ENCODE measurements around the gene NLRC3.

The NLRC3 gene

GRCh38 chr16:3608069-3608468 lies 30.9 kb upstream of the NLRC3 start:
- Histone ChIP-seq H3K18ac (ENCODE audit: low read length) (no peak overlapping the region), H3K4me2 (ENCODE audit: low read length) (no peak overlapping the region), H3K4me3 (ENCODE audit: low read length) (no peak overlapping the region), H3K79me2 (ENCODE audit: control insufficient read depth, insufficient read depth, low read length) (peaks cover 9% of the 10 kb centered on the region), H4K5ac (ENCODE audit: low read length) (no peak overlapping the region), H3K56ac (ENCODE audit: low read length) (no peak overlapping the region), H2BK5ac (ENCODE audit: low read length) (no peak overlapping the region), H2AK5ac (ENCODE audit: low read length) (no peak overlapping the region), H3K27me3 (ENCODE audit: insufficient read depth, low read length, poor library complexity) (no peaks in the 10 kb centered on the region), H2BK120ac (ENCODE audit: low read depth, low read length) (no peak overlapping the region), H3K4me1 (ENCODE audit: control insufficient read depth, low read depth, low read length) (no peaks in the 10 kb centered on the region), H3K23ac (ENCODE audit: low read length) (no peak overlapping the region), H2BK15ac (replicated peaks; ENCODE audit: low read depth) (no peak overlapping the region), H3K27ac (ENCODE audit: low read depth, low read length) (no peak overlapping the region), H4K8ac (ENCODE audit: low read depth, low read length) (no peak overlapping the region), H3K79me1 (ENCODE audit: low read length) (peaks cover 1% of the 10 kb centered on the region), H3K9ac (ENCODE audit: low read length) (no peak overlapping the region), H3K36me3 (ENCODE audit: control insufficient read depth, insufficient read depth, low read length) (no peaks in the 10 kb centered on the region), H3K4ac (ENCODE audit: low read depth, low read length) (no peak overlapping the region)
- no CpG with 5 or more reads among the region's 5 CpGs for WGBS (ENCODE audit: extremely low coverage, insufficient coverage, low lambda C conversion rate)
- DNase-seq, result no peak

GRCh38 chr16:3607634-3608033 lies 30.4 kb upstream of the NLRC3 start:
- Histone ChIP-seq H3K18ac (ENCODE audit: low read length) (no peak overlapping the region), H4K8ac (ENCODE audit: low read depth, low read length) (no peak overlapping the region), H3K4me2 (ENCODE audit: low read length) (no peak overlapping the region), H3K27ac (ENCODE audit: low read depth, low read length) (no peak overlapping the region), H2BK120ac (ENCODE audit: low read depth, low read length) (no peak overlapping the region), H2BK5ac (ENCODE audit: low read length) (no peak overlapping the region), H3K56ac (ENCODE audit: low read length) (no peak overlapping the region), H3K23ac (ENCODE audit: low read length) (no peak overlapping the region), H4K5ac (ENCODE audit: low read length) (no peak overlapping the region), H2AK5ac (ENCODE audit: low read length) (no peak overlapping the region), H3K9ac (ENCODE audit: low read length) (no peak overlapping the region), H3K4me1 (ENCODE audit: control insufficient read depth, low read depth, low read length) (no peaks in the 10 kb centered on the region), H3K4me3 (ENCODE audit: low read length) (no peak overlapping the region), H2BK15ac (replicated peaks; ENCODE audit: low read depth) (no peak overlapping the region), H3K4ac (ENCODE audit: low read depth, low read length) (no peak overlapping the region), H3K27me3 (ENCODE audit: insufficient read depth, low read length, poor library complexity) (no peaks in the 10 kb centered on the region), H3K79me2 (ENCODE audit: control insufficient read depth, insufficient read depth, low read length) (peaks cover 6% of the 10 kb centered on the region), H3K79me1 (ENCODE audit: low read length) (no peaks in the 10 kb centered on the region), H3K36me3 (ENCODE audit: control insufficient read depth, insufficient read depth, low read length) (no peaks in the 10 kb centered on the region)
- DNase-seq, result no peak
- WGBS (ENCODE audit: extremely low coverage, insufficient coverage, low lambda C conversion rate), result no CpG with 5 or more reads among the region's 2 CpGs

GRCh38 chr16:3607161-3607560 lies 30.0 kb upstream of the NLRC3 start:
- Histone ChIP-seq H3K4me2 (ENCODE audit: low read length) (no peak overlapping the region), H4K8ac (ENCODE audit: low read depth, low read length) (no peak overlapping the region), H2AK5ac (ENCODE audit: low read length) (no peak overlapping the region), H4K5ac (ENCODE audit: low read length) (no peak overlapping the region), H3K4me3 (ENCODE audit: low read length) (no peak overlapping the region), H3K79me1 (ENCODE audit: low read length) (no peaks in the 10 kb centered on the region), H3K36me3 (ENCODE audit: control insufficient read depth, insufficient read depth, low read length) (no peaks in the 10 kb centered on the region), H3K27ac (ENCODE audit: low read depth, low read length) (no peak overlapping the region), H3K56ac (ENCODE audit: low read length) (no peak overlapping the region), H3K4ac (ENCODE audit: low read depth, low read length) (no peak overlapping the region), H2BK120ac (ENCODE audit: low read depth, low read length) (no peak overlapping the region), H3K79me2 (ENCODE audit: control insufficient read depth, insufficient read depth, low read length) (peaks cover 4% of the 10 kb centered on the region), H3K23ac (ENCODE audit: low read length) (no peak overlapping the region), H2BK5ac (ENCODE audit: low read length) (no peak overlapping the region), H2BK15ac (replicated peaks; ENCODE audit: low read depth) (no peak overlapping the region), H3K9ac (ENCODE audit: low read length) (no peak overlapping the region), H3K18ac (ENCODE audit: low read length) (no peak overlapping the region), H3K27me3 (ENCODE audit: insufficient read depth, low read length, poor library complexity) (no peaks in the 10 kb centered on the region), H3K4me1 (ENCODE audit: control insufficient read depth, low read depth, low read length) (no peaks in the 10 kb centered on the region)
- no CpG with 5 or more reads among the region's 7 CpGs for WGBS (ENCODE audit: extremely low coverage, insufficient coverage, low lambda C conversion rate)
- DNase-seq, result no peak

GRCh38 chr16:3606441-3606840 lies 29.2 kb upstream of the NLRC3 start:
- no peaks in the 10 kb centered on the region for H3K36me3 ChIP-seq (ENCODE audit: control insufficient read depth, insufficient read depth, low read length)

GRCh38 chr16:3602320-3602653 lies 25.1 kb upstream of the NLRC3 start:
- no peak for DNase-seq
- Histone ChIP-seq H3K4ac (ENCODE audit: low read depth, low read length) (no peak overlapping the region), H4K8ac (ENCODE audit: low read depth, low read length) (no peak overlapping the region), H3K36me3 (ENCODE audit: control insufficient read depth, insufficient read depth, low read length) (peaks cover 8% of the 10 kb centered on the region), H3K79me1 (ENCODE audit: low read length) (no peaks in the 10 kb centered on the region), H3K9ac (ENCODE audit: low read length) (no peak overlapping the region), H3K79me2 (ENCODE audit: control insufficient read depth, insufficient read depth, low read length) (no peaks in the 10 kb centered on the region), H3K23ac (ENCODE audit: low read length) (no peak overlapping the region), H3K18ac (ENCODE audit: low read length) (no peak overlapping the region), H3K56ac (ENCODE audit: low read length) (no peak overlapping the region), H2BK5ac (ENCODE audit: low read length) (no peak overlapping the region), H3K4me2 (ENCODE audit: low read length) (no peak overlapping the region), H3K27ac (ENCODE audit: low read depth, low read length) (no peak overlapping the region), H2BK120ac (ENCODE audit: low read depth, low read length) (no peak overlapping the region), H2BK15ac (replicated peaks; ENCODE audit: low read depth) (no peak overlapping the region), H3K4me1 (ENCODE audit: control insufficient read depth, low read depth, low read length) (no peaks in the 10 kb centered on the region), H3K27me3 (ENCODE audit: insufficient read depth, low read length, poor library complexity) (no peaks in the 10 kb centered on the region), H3K4me3 (ENCODE audit: low read length) (no peak overlapping the region), H2AK5ac (ENCODE audit: low read length) (no peak overlapping the region), H4K5ac (ENCODE audit: low read length) (no peak overlapping the region)
- no CpG with 5 or more reads among the region's 7 CpGs for WGBS (ENCODE audit: extremely low coverage, insufficient coverage, low lambda C conversion rate)

More at GRCh38 chr16:3606441-3606840, 29.2 kb upstream of the NLRC3 start:
- Histone ChIP-seq H2BK15ac (replicated peaks; ENCODE audit: low read depth) (no peak overlapping the region), H2BK120ac (ENCODE audit: low read depth, low read length) (no peak overlapping the region), H2BK5ac (ENCODE audit: low read length) (no peak overlapping the region), H3K23ac (ENCODE audit: low read length) (no peak overlapping the region), H3K79me1 (ENCODE audit: low read length) (no peaks in the 10 kb centered on the region), H3K9ac (ENCODE audit: low read length) (no peak overlapping the region), H3K79me2 (ENCODE audit: control insufficient read depth, insufficient read depth, low read length) (no peaks in the 10 kb centered on the region), H3K4me1 (ENCODE audit: control insufficient read depth, low read depth, low read length) (no peaks in the 10 kb centered on the region), H3K56ac (ENCODE audit: low read length) (no peak overlapping the region), H3K4ac (ENCODE audit: low read depth, low read length) (no peak overlapping the region), H3K18ac (ENCODE audit: low read length) (no peak overlapping the region), H4K5ac (ENCODE audit: low read length) (no peak overlapping the region), H3K27me3 (ENCODE audit: insufficient read depth, low read length, poor library complexity) (no peaks in the 10 kb centered on the region), H3K27ac (ENCODE audit: low read depth, low read length) (no peak overlapping the region), H3K4me2 (ENCODE audit: low read length) (no peak overlapping the region), H2AK5ac (ENCODE audit: low read length) (no peak overlapping the region), H3K4me3 (ENCODE audit: low read length) (no peak overlapping the region), H4K8ac (ENCODE audit: low read depth, low read length) (no peak overlapping the region)
- no CpG with 5 or more reads among the region's 11 CpGs for WGBS (ENCODE audit: extremely low coverage, insufficient coverage, low lambda C conversion rate)
- DNase-seq, result no peak

GRCh38 chr16:3601614-3602319 lies 24.6 kb upstream of the NLRC3 start:
- peaks cover 8% of the 10 kb centered on the region for H3K36me3 ChIP-seq (ENCODE audit: control insufficient read depth, insufficient read depth, low read length)
- no peak overlapping the region for H3K56ac ChIP-seq (ENCODE audit: low read length)
- no peak overlapping the region for H2BK15ac ChIP-seq (replicated peaks; ENCODE audit: low read depth)
- H3K79me1 ChIP-seq (ENCODE audit: low read length), result no peaks in the 10 kb centered on the region
- no peak overlapping the region for H3K18ac ChIP-seq (ENCODE audit: low read length)
- H4K5ac ChIP-seq (ENCODE audit: low read length), result no peak overlapping the region
- H3K79me2 ChIP-seq (ENCODE audit: control insufficient read depth, insufficient read depth, low read length), result no peaks in the 10 kb centered on the region
- no peak overlapping the region for H3K4me3 ChIP-seq (ENCODE audit: low read length)
- no peak for DNase-seq
- H3K27me3 ChIP-seq (ENCODE audit: insufficient read depth, low read length, poor library complexity), result no peaks in the 10 kb centered on the region
- H3K4me1 ChIP-seq (ENCODE audit: control insufficient read depth, low read depth, low read length), result no peaks in the 10 kb centered on the region
- no peak overlapping the region for H3K9ac ChIP-seq (ENCODE audit: low read length)
- H3K27ac ChIP-seq (ENCODE audit: low read depth, low read length), result no peak overlapping the region
- H3K23ac ChIP-seq (ENCODE audit: low read length), result no peak overlapping the region
- H3K4ac ChIP-seq (ENCODE audit: low read depth, low read length), result no peak overlapping the region
- no peak overlapping the region for H2BK120ac ChIP-seq (ENCODE audit: low read depth, low read length)
- no peak overlapping the region for H3K4me2 ChIP-seq (ENCODE audit: low read length)
- H4K8ac ChIP-seq (ENCODE audit: low read depth, low read length), result no peak overlapping the region
- no CpG with 5 or more reads among the region's 13 CpGs for WGBS (ENCODE audit: extremely low coverage, insufficient coverage, low lambda C conversion rate)
- no peak overlapping the region for H2AK5ac ChIP-seq (ENCODE audit: low read length)
- no peak overlapping the region for H2BK5ac ChIP-seq (ENCODE audit: low read length)
